HG02798 (cell line): ENCODE measurements around the gene KANSL3.

ENCODE experiments used
- ATAC-seq: cut with Tn5 transposase; IDR thresholded peaks from one replicate; pipeline ENCODE4 v1.9.1; 2021; ENCODE audit warnings: mild to moderate bottlenecking; ENCODE audit not compliant: unreplicated experiment, poor library complexity

Gene KANSL3

DNA sequence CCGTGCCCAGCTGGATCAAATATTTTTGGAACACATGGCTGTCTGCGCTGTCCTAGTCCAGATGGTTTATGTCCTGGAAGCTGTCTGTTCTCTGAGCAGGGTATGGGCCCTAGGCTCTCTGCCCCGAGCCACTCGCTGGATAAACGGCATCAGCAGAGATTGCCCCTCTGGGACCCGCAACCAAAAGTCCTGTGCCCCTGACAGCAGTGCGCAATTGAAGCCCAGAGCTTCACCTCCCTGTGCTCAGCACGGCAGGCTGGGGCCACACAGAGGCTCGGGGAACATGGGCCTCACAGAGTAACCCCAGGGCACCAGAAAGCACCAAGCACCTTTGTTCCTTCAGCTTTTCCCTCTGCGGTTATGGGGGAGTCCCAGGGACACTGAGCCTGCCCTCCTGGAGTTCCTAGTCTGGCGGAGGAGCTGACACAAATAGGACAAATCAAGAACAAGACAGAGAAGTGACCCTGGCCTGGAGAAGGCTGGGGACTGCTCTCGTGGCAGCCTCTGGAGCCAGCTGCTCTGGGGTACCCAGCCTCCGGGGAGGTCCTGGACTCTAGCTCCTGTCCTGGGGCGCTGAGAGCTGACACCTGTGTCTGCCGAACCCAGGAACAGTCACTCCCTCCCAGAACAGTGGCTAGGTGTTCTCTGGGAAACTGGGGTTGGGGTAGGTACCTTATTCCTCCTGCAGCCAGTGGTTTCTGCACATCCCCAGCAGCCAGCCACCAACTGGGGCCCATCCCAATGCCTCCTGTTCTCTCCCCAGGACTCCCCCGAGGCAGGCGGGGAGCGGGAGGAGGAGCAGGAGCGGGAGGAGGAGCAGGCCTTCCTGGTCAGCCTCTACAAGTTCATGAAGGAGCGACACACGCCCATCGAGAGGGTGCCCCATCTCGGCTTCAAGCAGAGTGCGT is 89.3 kb downstream of the KANSL3 start:
- no peak for ATAC-seq

DNA sequence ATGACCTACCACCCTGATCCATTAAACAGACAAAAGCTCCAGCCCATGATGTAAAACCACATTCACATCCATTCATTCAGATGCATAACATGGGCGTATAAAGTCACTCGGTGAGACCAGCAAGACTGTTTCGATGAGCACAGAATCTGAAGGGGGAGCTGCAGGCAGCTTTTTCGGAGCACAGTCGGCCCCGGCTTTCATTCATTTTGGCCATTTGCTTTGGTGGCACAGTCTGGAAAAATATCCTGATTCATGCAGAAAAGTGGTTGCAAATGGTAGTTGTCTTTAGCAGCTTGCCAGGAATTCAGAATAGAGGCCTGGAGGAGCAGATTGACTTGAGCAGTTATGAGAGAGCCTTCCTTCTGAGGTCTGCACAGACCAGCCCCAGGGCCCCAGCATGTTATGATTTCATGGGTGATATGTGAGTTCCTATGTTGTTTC is 90.4 kb downstream of the KANSL3 start:
- ATAC-seq = no peak

DNA sequence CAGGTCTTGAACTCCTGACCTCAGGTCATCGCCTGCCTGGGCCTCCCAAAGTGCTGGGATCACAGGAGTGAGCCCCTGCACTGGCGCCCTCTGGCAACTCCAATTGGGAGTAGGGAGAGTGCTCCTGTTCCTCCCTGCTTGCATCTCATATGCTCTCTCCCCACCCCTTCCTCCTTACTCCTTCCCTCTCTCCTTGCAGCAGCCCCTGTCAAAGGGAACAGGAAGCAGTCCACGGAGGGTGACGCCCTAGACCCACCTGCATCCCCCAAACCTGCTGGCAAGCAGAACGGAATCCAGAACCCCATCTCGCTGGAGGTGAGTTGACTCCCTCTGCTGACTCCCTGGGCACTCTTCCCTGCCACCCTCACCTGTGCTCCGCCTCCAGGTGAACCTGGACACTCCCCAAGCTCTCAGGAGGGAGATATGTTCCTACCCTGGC is 90.9 kb downstream of the KANSL3 start:
- no peak for ATAC-seq

DNA sequence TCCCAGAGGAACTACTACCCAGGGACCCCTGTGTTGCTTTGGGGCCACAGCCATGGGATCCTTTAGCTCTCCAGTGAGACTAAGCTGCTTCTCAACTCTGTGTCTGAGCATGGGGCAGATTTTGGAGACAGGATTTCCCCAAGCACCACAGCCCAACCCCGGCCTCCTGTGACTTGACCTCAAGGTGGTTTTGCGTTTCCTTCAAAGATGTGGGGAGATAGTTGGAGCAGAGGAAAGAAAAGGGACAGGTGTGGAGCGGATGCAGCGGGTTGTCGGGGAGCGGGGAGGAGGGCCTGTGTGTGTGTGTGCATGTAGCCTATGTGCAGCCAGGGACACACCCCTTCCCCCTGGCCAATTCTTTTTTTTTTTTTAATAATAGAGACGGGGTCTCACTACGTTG is 91.3 kb downstream of the KANSL3 start:
- no peak for ATAC-seq

DNA sequence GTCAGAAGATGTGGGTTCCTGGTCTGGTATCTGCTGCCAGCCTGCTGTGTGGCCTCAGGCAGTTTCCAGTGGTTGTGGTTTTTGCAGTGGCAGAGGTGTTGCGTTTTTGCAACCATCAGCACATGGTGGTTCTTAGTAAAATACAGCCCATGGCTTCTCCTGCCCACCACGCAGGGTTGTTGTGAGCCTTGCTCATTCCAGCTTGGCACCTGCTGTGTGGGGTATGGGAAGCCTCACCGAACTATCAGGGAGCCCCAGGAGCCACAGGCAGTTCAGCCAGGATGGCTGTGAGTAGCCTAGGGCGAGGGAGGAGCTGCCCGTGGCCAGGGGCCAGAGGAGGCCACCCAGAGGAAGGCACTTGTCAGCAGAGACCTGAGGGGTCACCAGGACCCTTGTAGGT is 91.8 kb downstream of the KANSL3 start:
- no peak for ATAC-seq
